A549 (cell line): ENCODE results near the gene HOXB5.

Experiments used
- CTCF ChIP-seq: fragments of >200 bp; sonication (Bioruptor Twin); formaldehyde crosslinking; IDR thresholded peaks from 3 replicates; pipeline ENCODE4 v1.5.1; 2016
- EHMT2 ChIP-seq: fragments of 200-600 bp; sonication (generic); IDR thresholded peaks from 2 replicates; pipeline ENCODE4 v1.6.1; 2016; ENCODE audit warnings: antibody characterized with exemption, low read depth, mild to moderate bottlenecking, moderate library complexity
- EP300 ChIP-seq, 2 experiments: fragments of >200 bp; sonication (Bioruptor Twin); formaldehyde crosslinking; IDR thresholded peaks; 2 replicates in 1 of 2; 3 replicates in 1 of 2; pipeline ENCODE4 v1.6.1; 2016 to 2017
- FOSB ChIP-seq: fragments of 250-450 bp; sonication (Bioruptor Pico); IDR thresholded peaks from 2 replicates; pipeline ENCODE4 v1.5.0; 2020; ENCODE audit warnings: mild to moderate bottlenecking, moderate library complexity
- HDAC2 ChIP-seq: fragments of 200-600 bp; sonication (generic); IDR thresholded peaks from 2 replicates; pipeline ENCODE4 v1.6.1; 2016
- POLR2A ChIP-seq: IDR thresholded peaks from 2 replicates; pipeline ENCODE4 v1.6.1; 2012; ENCODE audit warnings: mild to moderate bottlenecking, low read length
- REST ChIP-seq: fragments of 200-600 bp; sonication (generic); IDR thresholded peaks from 2 replicates; pipeline ENCODE4 v1.6.1; 2016; ENCODE audit warnings: antibody characterized with exemption, mild to moderate bottlenecking, moderate library complexity

- TF ChIP-seq CTCF (no peak), EHMT2 (no peak), EP300 (IDR thresholded peaks at IDR 0.05) (no peak), HDAC2 (no peak), REST (no peak), POLR2A (no peak), FOSB (CRISPR knock-in tag) (no peak)
Measured at GRCh38 chr17:48642843-48643696, 49.5 kb upstream of the HOXB5 start.
